GM19438 (cell line): ENCODE measurements around the gene RAPH1.
"Not testable (repeated sequence)": the region's sequence is repeated elsewhere in the genome, so short reads cannot be mapped to it uniquely, and the experiment has no call there.

Source experiments
- ATAC-seq: cut with Tn5 transposase; IDR thresholded peaks from one replicate; pipeline ENCODE4 v1.9.1; 2021; ENCODE audit warnings: low read depth; ENCODE audit not compliant: unreplicated experiment

Gene RAPH1

DNA sequence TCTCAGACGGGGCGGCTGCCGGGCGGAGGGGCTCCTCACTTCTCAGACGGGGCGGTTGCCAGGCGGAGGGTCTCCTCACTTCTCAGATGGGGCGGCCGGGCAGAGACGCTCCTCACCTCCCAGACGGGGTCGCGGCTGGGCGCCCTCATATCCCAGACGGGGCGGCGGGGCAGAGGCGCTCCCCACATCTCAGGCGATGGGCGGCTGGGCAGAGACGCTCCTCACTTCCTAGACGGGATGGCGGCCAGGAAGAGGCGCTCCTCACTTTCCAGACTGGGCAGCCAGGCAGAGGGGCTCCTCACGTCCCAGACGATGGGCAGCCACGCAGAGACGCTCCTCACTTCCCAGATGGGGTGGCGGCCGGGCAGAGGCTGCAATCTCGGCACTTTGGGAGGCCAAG, 162.4 kb downstream of the RAPH1 start:
- not testable (repeated sequence) for ATAC-seq

DNA sequence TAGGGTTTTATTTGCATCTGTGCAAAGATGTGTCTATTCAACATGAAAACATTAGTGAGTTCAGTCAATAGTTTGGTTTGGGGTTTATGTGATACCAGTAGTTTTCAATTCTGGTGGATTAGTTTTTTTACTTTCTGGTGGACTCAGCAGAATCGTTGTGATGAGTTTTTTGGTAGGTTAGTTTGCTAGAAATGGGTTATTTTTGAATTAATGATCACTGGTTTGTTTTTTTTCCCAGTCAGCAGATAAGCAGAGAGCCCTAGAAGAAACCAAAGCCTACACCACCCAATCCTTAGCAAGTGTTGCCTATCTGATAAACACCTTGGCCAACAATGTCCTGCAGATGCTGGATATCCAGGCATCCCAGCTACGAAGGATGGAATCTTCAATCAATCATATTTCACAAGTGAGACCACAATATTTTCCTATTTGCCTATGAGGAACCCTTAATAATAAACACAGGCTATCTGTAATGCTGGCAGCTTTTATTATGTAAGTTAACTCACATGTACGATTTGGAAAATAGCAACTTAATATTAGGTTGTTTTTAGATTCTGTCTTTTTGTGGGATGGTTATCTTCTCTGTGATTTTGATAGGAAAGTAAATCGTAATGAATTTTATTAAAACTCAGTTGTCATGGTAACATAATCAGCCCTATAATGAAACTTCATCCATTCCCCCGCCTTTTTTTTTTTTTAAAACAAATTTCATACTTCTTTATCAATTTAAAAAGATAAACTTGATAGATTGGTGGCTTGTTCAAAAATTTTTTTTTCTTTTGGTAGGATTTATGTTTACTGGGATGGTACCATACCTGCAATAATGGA, 168.2 kb downstream of the RAPH1 start:
- no peak for ATAC-seq

GRCh38 chr2:203361922-203362321, 173.2 kb downstream of the RAPH1 start:
- ATAC-seq: no peak

DNA sequence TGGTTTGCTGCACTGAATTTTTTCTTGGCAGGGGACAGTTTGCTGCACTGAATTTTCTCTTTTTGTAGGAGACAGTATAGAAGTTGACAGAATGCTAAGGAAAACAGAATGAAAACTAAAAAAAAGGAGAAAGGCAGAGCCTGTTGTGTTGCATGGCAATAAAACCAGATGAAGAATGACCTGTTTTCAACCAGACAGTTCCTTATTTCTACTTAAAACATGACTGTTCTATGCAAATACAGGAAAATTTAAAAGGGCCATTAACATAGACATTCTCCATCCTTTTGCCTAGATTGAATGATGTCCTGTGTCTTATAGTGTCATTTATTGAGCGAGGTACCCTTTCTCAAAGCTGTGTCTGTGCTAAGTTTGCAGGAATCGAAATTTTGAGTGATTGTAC, 173.6 kb downstream of the RAPH1 start:
- ATAC-seq: no peak

GRCh38 chr2:203360833-203361430, 174.2 kb downstream of the RAPH1 start:
- no peak for ATAC-seq

DNA sequence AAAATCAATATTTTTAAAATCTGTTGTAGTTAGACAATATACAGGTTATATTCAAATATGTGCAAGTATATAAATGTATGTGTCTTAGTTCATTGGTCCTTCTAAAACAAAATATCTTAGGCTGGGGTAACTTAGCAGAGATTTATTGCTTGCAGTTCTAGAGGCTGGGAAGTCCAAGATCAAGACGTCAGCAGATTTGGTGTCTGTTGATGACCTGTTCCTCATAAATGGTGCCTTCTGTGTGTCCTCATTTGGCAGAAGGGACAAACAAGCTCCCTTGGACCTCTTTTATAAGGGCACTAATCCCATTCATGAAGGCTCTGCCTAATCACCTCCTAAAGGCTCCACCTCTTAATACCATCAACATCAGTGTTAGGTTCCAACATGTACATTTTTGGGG, 175.7 kb downstream of the RAPH1 start:
- no peak for ATAC-seq

GRCh38 chr2:203354966-203355365, 180.1 kb downstream of the RAPH1 start:
- no peak for ATAC-seq

DNA sequence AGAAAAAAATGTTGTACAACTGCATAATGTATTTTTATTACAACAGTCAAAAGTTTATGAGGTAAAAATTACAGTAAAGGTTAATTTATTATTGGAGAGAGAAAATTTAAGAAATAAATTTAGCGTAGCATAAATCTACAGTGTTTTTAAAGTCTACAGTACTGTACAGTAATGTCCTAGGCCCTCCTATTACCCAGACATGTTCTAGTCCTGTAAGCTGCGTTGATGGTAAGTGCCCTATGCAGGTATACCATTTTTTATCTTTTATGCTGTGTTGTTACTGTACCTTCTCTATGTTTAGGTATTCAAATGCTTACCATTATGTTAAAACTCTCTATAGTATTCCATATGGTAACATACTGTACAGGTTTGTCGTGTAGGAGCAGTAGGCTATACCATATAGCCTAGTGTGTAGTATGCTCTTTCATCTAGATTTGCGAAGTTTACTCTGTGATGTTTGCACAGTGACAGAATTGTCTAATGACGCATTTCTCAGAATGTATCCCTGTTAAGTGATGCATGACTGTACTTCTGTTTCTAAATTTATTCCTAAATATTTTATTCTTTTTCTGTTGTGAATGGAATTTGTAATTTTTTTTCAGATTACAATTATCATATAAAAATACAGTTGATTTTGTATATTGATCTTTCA, 182.4 kb downstream of the RAPH1 start:
- no peak for ATAC-seq

- ATAC-seq: no peak
Observed at GRCh38 chr2:203347375-203347774, 187.7 kb downstream of the RAPH1 start.

DNA sequence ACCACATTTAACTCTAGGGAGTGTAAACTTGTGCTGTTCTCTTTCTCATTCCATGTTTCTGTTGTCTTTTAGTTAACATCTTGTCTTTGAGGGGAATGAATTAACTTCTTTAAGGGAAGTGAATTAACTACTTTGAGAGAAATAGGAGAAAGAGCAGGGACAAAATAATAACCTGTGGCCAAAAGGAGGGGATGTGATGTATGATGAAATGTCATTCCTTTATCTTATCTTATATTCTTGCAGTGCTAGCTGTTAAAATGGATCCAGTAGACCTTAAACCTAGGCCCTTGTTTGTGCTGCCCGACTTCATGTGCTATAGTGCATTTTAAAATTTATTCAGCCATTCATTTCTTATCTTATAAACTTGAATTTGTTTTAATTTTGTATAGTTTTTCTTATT, 188.5 kb downstream of the RAPH1 start:
- no peak for ATAC-seq

- ATAC-seq: no peak
Observed at GRCh38 chr2:203344667-203345066, 190.4 kb downstream of the RAPH1 start.
